MM.1S (cell line): ENCODE results near the gene ATP2A2.
"Not testable (repeated sequence)": the region's sequence is repeated elsewhere in the genome, so short reads cannot be mapped to it uniquely, and the experiment has no call there.

ENCODE experiments used
- DNase-seq: peaks from one replicate; pipeline ENCODE4 v3.0.0-alpha.2; 2015
- H2AFZ ChIP-seq: fragments of 300-600 bp; sonication (generic); 2 replicates; pipeline ENCODE4 v1.6.0; 2016; ENCODE audit warnings: antibody characterized with exemption, low read length
- H3F3A ChIP-seq: fragments of 300-600 bp; sonication (generic); 2 replicates; pipeline ENCODE4 v1.6.1; 2016; ENCODE audit warnings: mild to moderate bottlenecking, antibody characterized with exemption, low read length, moderate library complexity, mixed read lengths; ENCODE audit not compliant: insufficient read depth
- H3K27ac ChIP-seq: fragments of 300-600 bp; sonication (generic); 2 replicates; pipeline ENCODE4 v1.5.1; 2016; ENCODE audit warnings: mild to moderate bottlenecking, low read length
- H3K27me3 ChIP-seq: fragments of 300-600 bp; sonication (generic); replicated peaks from 2 replicates; pipeline ENCODE4 v1.6.0; 2016; ENCODE audit warnings: low read length; ENCODE audit not compliant: insufficient read depth
- H3K36me3 ChIP-seq: fragments of 300-600 bp; sonication (generic); replicated peaks from 2 replicates; pipeline ENCODE4 v1.6.1; 2016; ENCODE audit warnings: mild to moderate bottlenecking, low read length, mixed read lengths; ENCODE audit not compliant: insufficient read depth
- H3K4me1 ChIP-seq: fragments of 300-600 bp; sonication (generic); 2 replicates; pipeline ENCODE4 v1.6.1; 2016; ENCODE audit warnings: low read length, mixed read lengths
- H3K4me2 ChIP-seq: fragments of 300-600 bp; sonication (generic); 2 replicates; pipeline ENCODE4 v1.6.0; 2016; ENCODE audit warnings: low read depth, low read length
- H3K4me3 ChIP-seq: fragments of 300-600 bp; sonication (generic); 2 replicates; pipeline ENCODE4 v1.5.1; 2016; ENCODE audit warnings: low read length, mixed read lengths
- H3K79me2 ChIP-seq: fragments of 300-600 bp; sonication (generic); 2 replicates; pipeline ENCODE4 v1.6.1; 2016; ENCODE audit warnings: mixed run types, low read length, mixed read lengths
- H3K9ac ChIP-seq: fragments of 300-600 bp; sonication (generic); 2 replicates; pipeline ENCODE4 v1.6.1; 2016; ENCODE audit warnings: low read length, mixed read lengths
- H3K9me2 ChIP-seq: fragments of 300-600 bp; sonication (generic); replicated peaks from 2 replicates; pipeline ENCODE4 v1.6.1; 2016; ENCODE audit warnings: mild to moderate bottlenecking, low read length, mixed read lengths; ENCODE audit not compliant: insufficient read depth
- H3K9me3 ChIP-seq: fragments of 300-600 bp; sonication (generic); replicated peaks from 2 replicates; pipeline ENCODE4 v1.6.1; 2016; ENCODE audit warnings: mild to moderate bottlenecking, low read length, mixed read lengths; ENCODE audit not compliant: insufficient read depth
- H4K20me1 ChIP-seq: fragments of 300-600 bp; sonication (generic); 2 replicates; pipeline ENCODE4 v1.6.1; 2016; ENCODE audit warnings: mild to moderate bottlenecking, low read length, moderate library complexity, mixed read lengths; ENCODE audit not compliant: insufficient read depth
- EZH2 ChIP-seq: fragments of 300-600 bp; sonication (generic); optimal IDR thresholded peaks from 2 replicates; pipeline ENCODE3; 2017; ENCODE audit warnings: low read depth, mild to moderate bottlenecking, antibody characterized with exemption, low read length, mixed read lengths
- EZH2phosphoT487 ChIP-seq: fragments of 300-600 bp; sonication (generic); IDR thresholded peaks from 2 replicates; pipeline ENCODE4 v1.6.1; 2018; ENCODE audit warnings: antibody characterized with exemption, low read length
- TF ChIP-seq, protein P1 (sequence below): fragments of 300-600 bp; sonication (generic); IDR thresholded peaks from 2 replicates; pipeline ENCODE4 v1.5.1; 2016; ENCODE audit warnings: antibody characterized with exemption, low read length, mixed read lengths

ATP2A2 gene

DNA sequence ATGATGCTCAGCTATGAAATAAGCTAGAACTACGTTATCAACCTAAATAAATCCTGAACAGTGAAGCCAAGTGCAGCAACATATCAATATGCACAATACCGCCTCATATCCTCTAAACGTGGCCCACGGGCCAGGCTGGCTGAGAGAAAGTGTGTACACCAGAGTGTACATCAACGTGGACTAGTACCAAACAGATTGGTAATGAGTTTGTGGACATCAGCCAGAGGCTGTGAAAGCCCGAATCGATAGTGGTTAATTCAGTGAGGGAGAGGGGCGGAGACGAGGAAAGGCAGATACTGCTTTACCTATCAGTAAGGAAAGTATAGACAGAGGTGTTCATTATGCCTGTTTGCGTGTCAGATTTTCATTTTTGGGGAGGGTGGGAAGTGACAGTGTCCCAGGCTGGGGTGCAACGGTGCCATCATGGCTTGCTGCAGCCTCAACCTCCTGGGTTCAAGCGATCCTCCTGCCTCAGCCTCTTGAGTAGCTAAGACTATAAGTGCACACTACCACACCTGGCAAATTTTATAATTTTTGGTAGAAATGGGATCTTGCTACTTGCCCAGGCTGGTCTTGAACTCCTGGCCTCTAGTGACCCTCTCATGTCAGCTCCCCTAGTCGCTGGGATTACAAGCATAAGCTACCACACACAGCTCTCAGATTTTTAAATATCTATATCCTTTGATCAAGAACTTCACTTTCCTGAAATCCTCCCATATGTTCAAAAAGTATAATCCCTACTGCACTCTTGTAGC, 72.3 kb downstream of the ATP2A2 start:
- H3K4me1 ChIP-seq = no peaks in the 10 kb centered on the region
- H2AFZ ChIP-seq = no peak overlapping the region
- no peak overlapping the region for H3K9ac ChIP-seq
- H3K27ac ChIP-seq = no peak overlapping the region
- no peak overlapping the region for H3K4me2 ChIP-seq
- H3F3A ChIP-seq = no peaks in the 10 kb centered on the region
- H4K20me1 ChIP-seq = no peaks in the 10 kb centered on the region
- TF ChIP-seq EZH2phosphoT487 (no peak), EZH2 (no peak)
- TF ChIP-seq, protein P1, sequence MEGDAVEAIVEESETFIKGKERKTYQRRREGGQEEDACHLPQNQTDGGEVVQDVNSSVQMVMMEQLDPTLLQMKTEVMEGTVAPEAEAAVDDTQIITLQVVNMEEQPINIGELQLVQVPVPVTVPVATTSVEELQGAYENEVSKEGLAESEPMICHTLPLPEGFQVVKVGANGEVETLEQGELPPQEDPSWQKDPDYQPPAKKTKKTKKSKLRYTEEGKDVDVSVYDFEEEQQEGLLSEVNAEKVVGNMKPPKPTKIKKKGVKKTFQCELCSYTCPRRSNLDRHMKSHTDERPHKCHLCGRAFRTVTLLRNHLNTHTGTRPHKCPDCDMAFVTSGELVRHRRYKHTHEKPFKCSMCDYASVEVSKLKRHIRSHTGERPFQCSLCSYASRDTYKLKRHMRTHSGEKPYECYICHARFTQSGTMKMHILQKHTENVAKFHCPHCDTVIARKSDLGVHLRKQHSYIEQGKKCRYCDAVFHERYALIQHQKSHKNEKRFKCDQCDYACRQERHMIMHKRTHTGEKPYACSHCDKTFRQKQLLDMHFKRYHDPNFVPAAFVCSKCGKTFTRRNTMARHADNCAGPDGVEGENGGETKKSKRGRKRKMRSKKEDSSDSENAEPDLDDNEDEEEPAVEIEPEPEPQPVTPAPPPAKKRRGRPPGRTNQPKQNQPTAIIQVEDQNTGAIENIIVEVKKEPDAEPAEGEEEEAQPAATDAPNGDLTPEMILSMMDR = no peak
- H3K36me3 ChIP-seq = no peaks in the 10 kb centered on the region
- no peak for DNase-seq
- H3K9me3 ChIP-seq = no peaks in the 10 kb centered on the region
- no peak overlapping the region for H3K4me3 ChIP-seq
- no peaks in the 10 kb centered on the region for H3K9me2 ChIP-seq
- no peaks in the 10 kb centered on the region for H3K27me3 ChIP-seq
- H3K79me2 ChIP-seq = no peaks in the 10 kb centered on the region

DNA sequence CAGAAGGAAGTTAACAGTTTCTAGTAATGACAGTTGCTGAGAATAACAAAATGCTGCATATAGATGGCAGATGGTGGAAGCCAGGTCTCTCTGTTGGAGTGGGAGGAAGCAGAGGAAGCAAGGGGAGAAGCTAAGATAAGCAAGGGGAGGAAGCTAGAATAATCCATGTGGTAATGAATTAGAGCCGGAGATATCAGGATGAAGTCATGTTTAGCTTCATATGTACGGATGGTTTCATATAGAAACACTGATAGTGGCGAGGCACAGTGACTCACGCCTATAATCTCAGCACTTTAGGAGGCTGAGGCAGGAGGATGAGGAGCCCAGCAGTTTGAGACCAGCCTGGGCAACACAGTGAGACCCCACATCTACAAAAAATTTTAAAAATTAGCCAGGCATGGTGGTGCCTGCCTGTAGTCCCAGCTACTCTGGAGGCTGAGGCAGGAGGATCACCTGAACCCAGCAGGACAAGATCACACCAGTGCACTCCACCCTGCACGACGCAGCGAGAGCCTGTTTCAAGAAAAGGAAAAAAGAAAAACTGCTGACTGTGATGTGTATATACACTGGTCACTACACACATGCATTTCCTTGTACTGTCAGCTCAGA, 73.2 kb downstream of the ATP2A2 start:
- no peak for DNase-seq
- no peak overlapping the region for H2AFZ ChIP-seq

DNA sequence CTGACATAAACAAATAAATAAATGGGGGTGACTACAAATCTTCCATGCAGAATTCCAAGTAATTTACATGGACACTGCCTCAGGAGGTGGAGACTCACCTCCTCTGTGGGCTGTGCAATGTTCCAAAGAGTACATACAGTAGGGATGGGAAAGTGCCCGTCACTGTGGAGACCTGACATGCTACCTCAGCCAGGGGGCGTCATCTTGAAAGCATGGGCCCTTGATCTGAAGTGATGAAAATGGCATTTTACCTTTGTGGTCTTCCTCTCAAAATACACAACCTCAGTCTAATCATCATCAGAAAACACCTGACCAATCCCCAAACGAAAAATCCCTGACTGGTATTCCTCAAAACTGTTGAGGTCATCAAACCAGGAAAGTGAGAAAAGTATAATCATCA, 74.0 kb downstream of the ATP2A2 start:
- Histone ChIP-seq H3K4me1 (no peaks in the 10 kb centered on the region), H3K36me3 (no peaks in the 10 kb centered on the region), H4K20me1 (no peaks in the 10 kb centered on the region), H3F3A (no peaks in the 10 kb centered on the region), H3K27ac (no peak overlapping the region), H3K79me2 (no peaks in the 10 kb centered on the region), H2AFZ (no peak overlapping the region), H3K4me3 (no peak overlapping the region), H3K27me3 (no peaks in the 10 kb centered on the region), H3K9me3 (no peaks in the 10 kb centered on the region), H3K4me2 (no peak overlapping the region), H3K9me2 (no peaks in the 10 kb centered on the region), H3K9ac (no peak overlapping the region)
- peak; percentile 7 for DNase-seq
- TF ChIP-seq EZH2 (no peak), EZH2phosphoT487 (no peak)
- TF ChIP-seq, protein P1 = peak; percentile 38

More for the DNA sequence above, 73.2 kb downstream of the ATP2A2 start:
- Histone ChIP-seq H3K4me1 (no peaks in the 10 kb centered on the region), H3K27me3 (no peaks in the 10 kb centered on the region), H3K36me3 (no peaks in the 10 kb centered on the region), H3K79me2 (no peaks in the 10 kb centered on the region), H3K4me2 (no peak overlapping the region), H3K9ac (no peak overlapping the region), H3K27ac (no peak overlapping the region), H4K20me1 (no peaks in the 10 kb centered on the region), H3K4me3 (no peak overlapping the region), H3F3A (no peaks in the 10 kb centered on the region), H3K9me2 (no peaks in the 10 kb centered on the region), H3K9me3 (no peaks in the 10 kb centered on the region)
- TF ChIP-seq EZH2phosphoT487 (no peak), EZH2 (no peak)
- TF ChIP-seq, protein P1 = no peak

DNA sequence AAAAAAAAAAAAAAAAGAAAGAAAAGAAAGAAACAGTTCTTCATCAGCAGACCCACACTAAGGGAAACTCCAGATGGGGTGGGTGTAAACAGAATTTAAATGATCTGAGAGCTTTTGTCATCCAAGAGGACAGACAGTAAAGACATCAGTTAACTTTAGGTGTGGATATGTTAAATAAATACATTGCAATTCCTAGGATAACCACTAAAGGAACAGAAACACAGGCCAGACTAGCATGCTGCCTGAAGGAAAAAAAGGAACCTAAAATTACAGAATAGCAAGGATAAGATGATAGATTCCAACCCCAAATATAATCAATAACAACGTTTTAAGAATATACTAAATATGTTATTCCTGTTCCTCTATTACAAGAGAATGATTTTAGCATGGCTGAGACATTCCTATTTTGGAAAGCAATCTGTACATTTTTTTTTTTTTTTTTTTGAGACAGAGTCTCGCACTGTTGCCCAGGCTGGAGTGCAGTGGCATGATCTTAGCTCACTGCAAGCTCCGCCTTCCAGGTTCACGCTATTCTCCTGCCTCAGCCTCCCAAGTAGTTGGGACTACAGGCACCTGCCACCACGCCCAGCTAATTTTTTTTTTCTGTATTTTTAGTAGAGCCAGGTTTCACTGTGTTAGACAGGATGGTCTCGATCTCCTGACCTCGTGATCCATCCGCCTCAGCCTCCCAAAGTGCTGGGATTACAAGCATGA, 77.5 kb downstream of the ATP2A2 start:
- not testable (repeated sequence) for H3K9me3 ChIP-seq, H3K9ac ChIP-seq, H3K27ac ChIP-seq, DNase-seq, H2AFZ ChIP-seq, H3F3A ChIP-seq, H3K4me2 ChIP-seq, H3K27me3 ChIP-seq, H4K20me1 ChIP-seq, H3K9me2 ChIP-seq, H3K4me1 ChIP-seq, H3K79me2 ChIP-seq, H3K4me3 ChIP-seq, H3K36me3 ChIP-seq
